Choroid plexus epithelial cell (primary cell): ENCODE data around the gene CLIP1.

ENCODE experiments used
- DNase-seq: peaks from one replicate; pipeline ENCODE4 v3.0.0-alpha.2; 2010; ENCODE audit warnings: low read depth
- H3K4me3 ChIP-seq: 2 replicates; pipeline ENCODE4 v1.5.1; 2011; ENCODE audit warnings: low read depth, mild to moderate bottlenecking, control low read depth, low read length, moderate library complexity
- CTCF ChIP-seq: conservative IDR thresholded peaks from 2 replicates; pipeline ENCODE4 v1.5.1; 2011; ENCODE audit warnings: low read depth, mild to moderate bottlenecking, control low read depth, inconsistent platforms, low read length, moderate library complexity

Gene CLIP1

GRCh38 chr12:122459211-122459610 lies 36.7 kb upstream of the CLIP1 start:
- no peak overlapping the region for H3K4me3 ChIP-seq
- DNase-seq, result no peak
- TF ChIP-seq CTCF, result no peak

- no peak for DNase-seq
- TF ChIP-seq CTCF, result no peak
- no peak overlapping the region for H3K4me3 ChIP-seq
Measured at GRCh38 chr12:122458105-122459035, 35.9 kb upstream of the CLIP1 start.

- TF ChIP-seq CTCF, result no peak
- no peak overlapping the region for H3K4me3 ChIP-seq
- no peak for DNase-seq
Measured at GRCh38 chr12:122457627-122458026, 35.2 kb upstream of the CLIP1 start.

- no peak overlapping the region for H3K4me3 ChIP-seq
- no peak for TF ChIP-seq CTCF
Measured at GRCh38 chr12:122454739-122455138, 32.3 kb upstream of the CLIP1 start.

GRCh38 chr12:122454250-122454721 lies 31.8 kb upstream of the CLIP1 start:
- no peak for DNase-seq
- no peak overlapping the region for H3K4me3 ChIP-seq
- TF ChIP-seq CTCF, result no peak

More at GRCh38 chr12:122454739-122455138, 32.3 kb upstream of the CLIP1 start:
- no peak for DNase-seq

GRCh38 chr12:122452701-122453285 lies 30.3 kb upstream of the CLIP1 start:
- TF ChIP-seq CTCF, result no peak
- H3K4me3 ChIP-seq, result no peak overlapping the region
- no peak for DNase-seq
